HEK293 (cell line): ENCODE measurements around the gene CACNB2.

ENCODE experiments used
- CTCF ChIA-PET: fragments of 350-600 bp; formaldehyde crosslinking; extraction: SDS; loops from one replicate; lab custom pipeline; 2021; ENCODE audit warnings: antibody characterized with exemption; lab: Yijun Ruan, JAX
- POLR2A ChIA-PET: fragments of 300-600 bp; formaldehyde crosslinking; extraction: SDS; loops from one replicate; lab custom pipeline; 2020; ENCODE audit warnings: antibody characterized with exemption, inconsistent platforms; lab: Yijun Ruan, JAX
- H3K27ac ChIP-seq: fragments of 200-500 bp; sonication (Bioruptor generic); 2 replicates; pipeline ENCODE4 v1.5.1; 2014; ENCODE audit warnings: low read depth, low read length, control low read depth, inconsistent platforms; ENCODE audit errors: extremely low read depth
- H3K36me3 ChIP-seq, 2 experiments: fragments of 200-500 bp in 1 of 2; sonication (Bioruptor generic) in 1 of 2; 1 replicate in 1 of 2; 2 replicates in 1 of 2; pipeline ENCODE4 v1.5.1; 2014 to 2017; ENCODE audit warnings: inconsistent platforms in 2 of 2, low read length in 2 of 2; ENCODE audit not compliant: control insufficient read depth in 2 of 2, insufficient read depth in 1 of 2
- H3K4me1 ChIP-seq: fragments of 200-500 bp; sonication (Bioruptor generic); 2 replicates; pipeline ENCODE4 v1.5.1; 2014; ENCODE audit warnings: mild to moderate bottlenecking, low read length, inconsistent platforms; ENCODE audit not compliant: control insufficient read depth, insufficient read depth
- H3K4me3 ChIP-seq: 2 replicates; pipeline ENCODE4 v1.5.1; 2011; ENCODE audit warnings: low read depth, mild to moderate bottlenecking, control low read depth, low read length, moderate library complexity
- H3K9me3 ChIP-seq: fragments of 200-500 bp; sonication (Bioruptor generic); 2 replicates; pipeline ENCODE4 v1.5.1; 2014; ENCODE audit warnings: low read depth, low read length, inconsistent platforms; ENCODE audit not compliant: control insufficient read depth, insufficient read depth
- GLIS1 ChIP-seq: fragments of 450-650 bp; formaldehyde crosslinking; IDR thresholded peaks from 2 replicates; pipeline ENCODE4 v1.5.1; 2016; ENCODE audit warnings: missing biosample characterization, missing genetic modification characterization
- MZF1 ChIP-seq: fragments of 450-650 bp; formaldehyde crosslinking; IDR thresholded peaks from 2 replicates; pipeline ENCODE4 v1.5.1; 2017; ENCODE audit warnings: missing biosample characterization, missing genetic modification characterization, borderline replicate concordance
- SCRT1 ChIP-seq: fragments of 450-650 bp; formaldehyde crosslinking; IDR thresholded peaks from 2 replicates; pipeline ENCODE4 v1.5.1; 2016; ENCODE audit warnings: missing biosample characterization, missing genetic modification characterization, borderline replicate concordance
- SETDB1 ChIP-seq: IDR thresholded peaks from one replicate; pipeline ENCODE4 v1.6.1; 2017; ENCODE audit warnings: mild to moderate bottlenecking, low read length, moderate library complexity, mixed read lengths; ENCODE audit not compliant: insufficient read length
- SP7 ChIP-seq: fragments of 450-650 bp; formaldehyde crosslinking; IDR thresholded peaks from 2 replicates; pipeline ENCODE4 v1.5.1; 2016; ENCODE audit warnings: missing biosample characterization, missing genetic modification characterization
- ZBTB48 ChIP-seq: fragments of 450-650 bp; formaldehyde crosslinking; IDR thresholded peaks from 2 replicates; pipeline ENCODE4 v1.5.1; 2016; ENCODE audit warnings: missing biosample characterization, missing genetic modification characterization
- ZNF133 ChIP-seq: fragments of 450-650 bp; formaldehyde crosslinking; IDR thresholded peaks from 2 replicates; pipeline ENCODE4 v1.5.1; 2016; ENCODE audit warnings: missing biosample characterization, missing genetic modification characterization
- ZNF148 ChIP-seq: fragments of 450-650 bp; formaldehyde crosslinking; IDR thresholded peaks from 2 replicates; pipeline ENCODE4 v1.5.0; 2017; ENCODE audit warnings: missing biosample characterization, missing genetic modification characterization, borderline replicate concordance
- ZNF223 ChIP-seq: fragments of 450-650 bp; formaldehyde crosslinking; IDR thresholded peaks from 2 replicates; pipeline ENCODE4 v1.5.1; 2016; ENCODE audit warnings: missing biosample characterization, missing genetic modification characterization
- ZNF26 ChIP-seq: fragments of 450-650 bp; formaldehyde crosslinking; IDR thresholded peaks from 2 replicates; pipeline ENCODE4 v1.5.1; 2016; ENCODE audit warnings: missing biosample characterization, missing genetic modification characterization
- ZNF280D ChIP-seq: fragments of 450-650 bp; formaldehyde crosslinking; IDR thresholded peaks from 2 replicates; pipeline ENCODE4 v1.5.1; 2016; ENCODE audit warnings: missing biosample characterization, missing genetic modification characterization
- ZNF350 ChIP-seq: fragments of 450-650 bp; formaldehyde crosslinking; IDR thresholded peaks from 2 replicates; pipeline ENCODE4 v1.5.0; 2017; ENCODE audit warnings: missing biosample characterization, mild to moderate bottlenecking, missing genetic modification characterization
- ZNF362 ChIP-seq: fragments of 450-650 bp; formaldehyde crosslinking; IDR thresholded peaks from 2 replicates; pipeline ENCODE4 v1.5.1; 2016; ENCODE audit warnings: missing biosample characterization, missing genetic modification characterization
- ZNF426 ChIP-seq: fragments of 450-650 bp; formaldehyde crosslinking; IDR thresholded peaks from 2 replicates; pipeline ENCODE4 v1.5.1; 2017; ENCODE audit warnings: missing biosample characterization, missing genetic modification characterization, mild to moderate bottlenecking, inconsistent platforms, moderate library complexity
- ZNF48 ChIP-seq: fragments of 450-650 bp; formaldehyde crosslinking; IDR thresholded peaks from 2 replicates; pipeline ENCODE4 v1.5.1; 2016; ENCODE audit warnings: missing biosample characterization, missing genetic modification characterization
- ZNF555 ChIP-seq: fragments of 450-650 bp; formaldehyde crosslinking; conservative IDR thresholded peaks from 2 replicates; pipeline ENCODE4 v1.5.1; 2017; ENCODE audit warnings: missing biosample characterization, mild to moderate bottlenecking, missing genetic modification characterization, inconsistent platforms
- ZNF561 ChIP-seq: fragments of 450-650 bp; IDR thresholded peaks from 2 replicates; pipeline ENCODE4 v1.5.1; 2018; ENCODE audit warnings: missing biosample characterization, missing genetic modification characterization, borderline replicate concordance
- ZNF585B ChIP-seq: fragments of 450-650 bp; formaldehyde crosslinking; IDR thresholded peaks from 2 replicates; pipeline ENCODE4 v1.5.1; 2016; ENCODE audit warnings: missing biosample characterization, missing genetic modification characterization
- ZNF785 ChIP-seq: fragments of 450-650 bp; formaldehyde crosslinking; IDR thresholded peaks from 2 replicates; pipeline ENCODE4 v1.5.1; 2016; ENCODE audit warnings: missing biosample characterization, missing genetic modification characterization

Gene CACNB2

GRCh38 chr10:18221123-18221522, 80.9 kb downstream of the CACNB2 start:
- CTCF ChIA-PET: interaction anchor here (0.6 kb wide), 1 partner anchor 8 kb away, joined by 3 read pairs; no protein-coding TSS in a partner anchor
- H3K36me3 ChIP-seq: no peaks in the 10 kb centered on the region
- H3K4me1 ChIP-seq: no peaks in the 10 kb centered on the region
- no peak for TF ChIP-seq SCRT1 (tag by site-specific recombination)
- TF ChIP-seq ZNF585B (tag by site-specific recombination): no peak
- TF ChIP-seq ZNF785 (tag by site-specific recombination): no peak
- TF ChIP-seq ZNF48: no peak
- TF ChIP-seq ZNF133 (tag by site-specific recombination): no peak
- TF ChIP-seq ZNF280D (tag by site-specific recombination): no peak
- TF ChIP-seq ZNF362 (tag by site-specific recombination): no peak
- TF ChIP-seq ZNF561 (tag by site-specific recombination): no peak
- no peak for TF ChIP-seq MZF1 (tag by site-specific recombination)
- TF ChIP-seq SP7 (tag by site-specific recombination): no peak
- TF ChIP-seq ZNF350: no peak
- TF ChIP-seq ZNF223 (tag by site-specific recombination): no peak
- TF ChIP-seq SETDB1: no peak
- TF ChIP-seq GLIS1: no peak
- TF ChIP-seq ZNF426 (tag by site-specific recombination): no peak
- no peak for TF ChIP-seq ZNF555 (tag by site-specific recombination)
- TF ChIP-seq ZNF26 (tag by site-specific recombination): no peak
- TF ChIP-seq ZBTB48 (tag by site-specific recombination): no peak
- TF ChIP-seq ZNF148 (tag by site-specific recombination): no peak
- TF ChIP-seq, all 188 proteins: peak for 0
- POLR2A ChIA-PET: no interaction called here
- Histone ChIP-seq H3K27ac (no peak overlapping the region), H3K4me3 (no peak overlapping the region), H3K9me3 (no peaks in the 10 kb centered on the region)
